ES-I3 (cell line): ENCODE data around the gene ZNF560.
A peak's percentile ranks its signal among the peaks of the same experiment; 100 is the strongest.

ENCODE experiments used
- H3K36me3 ChIP-seq: 2 replicates; pipeline ENCODE4 v1.6.1; 2013; ENCODE audit warnings: mild to moderate bottlenecking, low read length, control low read depth, moderate library complexity; ENCODE audit not compliant: insufficient read depth
- H3K4me1 ChIP-seq: 2 replicates; pipeline ENCODE4 v1.6.1; 2013; ENCODE audit warnings: mild to moderate bottlenecking, control low read depth, low read length; ENCODE audit not compliant: insufficient read depth
- H3K9ac ChIP-seq: 2 replicates; pipeline ENCODE4 v1.6.1; 2013; ENCODE audit warnings: low read depth, mild to moderate bottlenecking, low read length, moderate library complexity
- H3K9me3 ChIP-seq: 2 replicates; pipeline ENCODE4 v1.6.1; 2013; ENCODE audit warnings: mild to moderate bottlenecking, low read length, moderate library complexity; ENCODE audit not compliant: control insufficient read depth, insufficient read depth

The ZNF560 gene

DNA sequence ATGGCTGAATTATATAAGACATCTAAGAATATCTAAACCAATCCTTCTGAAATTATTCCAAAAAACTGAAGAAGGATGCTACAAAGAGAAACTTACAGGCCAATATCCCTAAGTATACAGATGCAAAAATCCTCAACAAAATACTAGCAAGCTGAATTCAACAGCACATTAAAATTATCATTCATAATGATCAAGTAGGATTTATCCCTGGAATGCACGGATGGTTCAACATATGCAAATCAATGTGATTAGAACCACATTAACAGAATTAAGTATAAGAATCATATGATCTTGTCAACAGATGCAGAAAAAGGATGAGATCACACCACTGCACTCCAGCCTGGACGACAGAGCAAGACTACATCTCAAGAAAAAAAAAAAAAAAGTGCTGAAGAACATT lies 13.3 kb downstream of the ZNF560 start:
- no peaks in the 10 kb centered on the region for H3K36me3 ChIP-seq
- no peak overlapping the region for H3K9ac ChIP-seq
- peaks cover 5% of the 10 kb centered on the region; the same call in 1 of the 2 replicates for H3K9me3 ChIP-seq
- H3K4me1 ChIP-seq = no peaks in the 10 kb centered on the region

DNA sequence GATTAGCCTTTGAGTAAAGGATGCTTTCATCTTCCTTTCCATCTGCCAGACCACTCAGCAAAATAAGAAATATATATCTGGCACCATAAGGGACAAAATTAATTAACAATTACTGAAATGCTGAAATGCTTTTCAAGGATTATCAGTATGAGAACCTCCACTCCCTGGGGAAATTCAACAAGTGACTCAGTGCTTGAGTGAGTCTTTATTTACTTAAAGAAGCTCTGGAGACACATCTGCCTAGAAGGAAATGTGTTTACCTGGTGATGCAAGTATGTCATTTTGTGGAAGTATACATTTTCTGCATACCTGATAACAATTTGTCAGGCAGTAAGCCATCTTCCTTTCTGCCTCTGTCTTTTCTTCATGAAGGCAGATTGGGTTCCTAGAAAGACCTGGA lies 23.4 kb downstream of the ZNF560 start:
- Histone ChIP-seq H3K9me3 (no peaks in the 10 kb centered on the region; the same call in 1 of the 2 replicates), H3K9ac (no peak overlapping the region), H3K36me3 (no peaks in the 10 kb centered on the region), H3K4me1 (no peaks in the 10 kb centered on the region)

DNA sequence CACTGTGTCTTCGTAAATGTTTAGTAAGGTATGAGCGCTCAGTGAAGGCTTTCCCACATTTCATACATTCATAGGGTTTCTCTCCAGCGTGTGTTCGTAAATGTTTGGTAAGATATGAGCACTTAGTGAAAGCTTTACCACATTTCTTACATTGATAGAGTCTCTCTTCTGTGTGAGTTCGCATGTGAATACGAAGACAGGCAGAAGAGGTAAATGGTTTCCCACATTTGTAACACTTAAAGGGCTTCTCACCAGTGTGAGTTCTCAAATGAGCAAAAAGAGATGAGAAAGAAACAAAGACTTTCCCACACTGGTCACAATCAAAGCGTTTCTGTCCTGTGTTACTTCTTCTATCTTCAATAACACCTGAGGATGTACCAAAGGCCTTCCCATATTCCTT lies 31.3 kb downstream of the ZNF560 start:
- H3K36me3 ChIP-seq = no peaks in the 10 kb centered on the region
- H3K4me1 ChIP-seq = no peaks in the 10 kb centered on the region
- H3K9me3 ChIP-seq = peaks cover 6% of the 10 kb centered on the region; the same call in 1 of the 2 replicates
- H3K9ac ChIP-seq = no peak overlapping the region

DNA sequence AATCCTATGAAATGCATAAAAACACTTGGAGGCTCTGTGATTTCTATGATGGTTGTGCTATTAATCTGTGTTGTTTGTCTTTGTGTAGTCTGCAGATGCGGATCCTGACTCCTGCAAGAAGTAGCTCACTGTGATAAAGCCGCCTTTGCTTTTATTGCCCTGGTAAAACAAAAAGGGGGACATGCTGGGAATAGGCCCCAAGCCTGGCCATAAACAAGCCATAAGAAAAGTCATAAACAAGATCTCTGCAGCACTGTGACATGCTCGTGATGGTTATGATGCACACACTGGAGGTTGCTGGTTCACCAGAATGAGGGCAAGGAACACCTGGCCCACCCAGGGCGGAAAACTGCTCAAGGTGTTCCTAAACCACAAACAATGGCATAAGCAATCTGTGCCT lies 36.5 kb downstream of the ZNF560 start:
- Histone ChIP-seq H3K36me3 (no peaks in the 10 kb centered on the region; the same call in 1 of the 2 replicates), H3K9me3 (peaks cover 9% of the 10 kb centered on the region; the same call in 1 of the 2 replicates), H3K4me1 (no peaks in the 10 kb centered on the region), H3K9ac (no peak overlapping the region)

DNA sequence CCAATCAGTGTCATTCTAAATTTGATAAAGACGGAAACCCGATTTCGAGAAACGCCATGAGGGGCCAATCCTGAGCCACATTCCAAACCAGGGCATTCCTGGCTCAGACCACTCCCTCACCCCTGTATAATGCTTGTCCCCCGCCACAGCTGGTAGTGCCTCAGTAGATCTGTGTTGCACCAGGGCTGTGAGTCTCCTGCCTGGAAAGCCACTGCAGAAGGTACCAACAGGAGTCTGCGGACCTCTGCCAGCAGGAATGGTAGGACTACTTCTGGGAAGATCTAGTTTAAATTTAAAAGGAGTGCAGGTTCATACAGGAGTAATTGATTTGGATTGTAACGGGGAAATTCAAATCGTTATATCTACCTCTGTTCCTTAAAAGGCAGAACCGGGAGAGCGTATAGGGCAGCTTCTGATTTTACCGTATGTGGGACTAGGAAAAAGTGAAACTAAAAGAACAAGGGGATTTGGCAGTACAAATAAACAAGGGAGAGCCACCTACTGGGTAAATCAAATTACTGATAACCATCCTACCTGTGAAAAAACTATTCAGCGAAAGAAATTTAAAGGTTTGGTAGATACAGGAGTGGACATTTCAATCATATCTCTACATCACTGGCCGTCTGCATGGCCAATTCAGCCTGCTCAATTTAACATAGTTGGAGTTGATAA lies 42.3 kb downstream of the ZNF560 start:
- no peaks in the 10 kb centered on the region for H3K4me1 ChIP-seq
- no peaks in the 10 kb centered on the region for H3K36me3 ChIP-seq
- no peak overlapping the region for H3K9ac ChIP-seq
- 0 out of 2 replicates have a peak, but pooled peaks cover 2% of the 10 kb centered on the region for H3K9me3 ChIP-seq

DNA sequence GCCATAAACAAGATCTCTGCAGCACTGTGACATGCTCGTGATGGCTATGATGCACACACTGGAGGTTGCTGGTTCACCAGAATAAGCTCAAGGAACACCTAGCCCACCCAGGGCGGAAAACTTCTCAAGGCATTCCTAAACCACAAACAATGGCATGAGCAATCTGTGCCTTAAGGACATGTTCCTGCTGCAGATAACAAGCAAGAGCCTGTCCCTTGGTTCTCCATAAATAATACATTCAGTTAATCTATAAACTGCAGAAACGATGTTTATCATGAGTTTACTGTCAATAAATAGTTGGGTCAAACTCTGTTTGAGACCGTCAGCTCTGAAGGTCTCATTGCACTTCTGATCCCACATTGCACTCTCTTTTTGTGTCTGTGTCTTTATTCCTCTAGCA lies 44.5 kb downstream of the ZNF560 start:
- Histone ChIP-seq H3K4me1 (no peaks in the 10 kb centered on the region), H3K9ac (no peak overlapping the region), H3K36me3 (no peaks in the 10 kb centered on the region), H3K9me3 (0 out of 2 replicates have a peak, but pooled peaks cover 1% of the 10 kb centered on the region)

DNA sequence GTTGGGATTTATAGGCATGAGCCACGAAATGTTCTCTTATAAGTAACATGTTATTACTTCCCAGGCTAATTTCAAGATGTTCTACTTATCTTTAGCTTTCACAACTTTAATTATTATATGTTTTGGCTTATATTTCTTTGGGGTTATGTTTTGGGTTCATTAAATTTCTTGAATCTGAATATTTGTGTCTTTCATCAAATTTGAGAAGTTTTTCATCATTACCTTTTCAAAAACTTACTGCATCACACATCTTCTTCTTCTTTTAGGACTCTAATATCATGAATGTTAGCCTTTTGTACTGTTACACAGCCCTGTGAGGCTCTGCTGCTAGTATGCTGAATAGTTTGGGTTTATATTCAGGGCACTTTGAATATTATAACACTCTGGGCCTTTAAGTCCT lies 53.4 kb downstream of the ZNF560 start:
- no peaks in the 10 kb centered on the region for H3K36me3 ChIP-seq
- H3K9me3 ChIP-seq = peaks cover 9% of the 10 kb centered on the region; the same call in 1 of the 2 replicates
- no peak overlapping the region for H3K9ac ChIP-seq
- H3K4me1 ChIP-seq = no peaks in the 10 kb centered on the region

DNA sequence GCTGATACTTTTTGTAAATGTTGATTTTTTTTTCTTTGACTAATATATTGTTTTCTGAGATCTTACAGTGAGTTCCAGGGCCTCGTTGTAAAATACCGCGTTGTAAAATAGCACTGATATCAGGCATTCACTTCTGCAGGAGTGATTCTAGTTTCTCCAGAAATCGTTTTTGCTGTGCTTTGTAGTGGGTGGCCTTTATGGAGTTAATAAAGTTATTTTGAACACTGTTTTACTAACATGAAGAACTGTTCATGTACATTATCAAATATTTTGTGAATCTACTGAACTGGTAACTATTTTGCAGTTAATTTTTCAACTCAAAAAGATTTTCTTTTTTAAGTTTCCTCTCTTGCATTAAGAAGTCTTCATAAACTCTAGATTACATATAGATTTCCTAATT lies 62.1 kb downstream of the ZNF560 start:
- no peak overlapping the region for H3K9ac ChIP-seq
- peaks cover 4% of the 10 kb centered on the region; the same call in 1 of the 2 replicates for H3K9me3 ChIP-seq
- no peaks in the 10 kb centered on the region for H3K4me1 ChIP-seq
- peaks cover 4% of the 10 kb centered on the region; the same call in 1 of the 2 replicates for H3K36me3 ChIP-seq

DNA sequence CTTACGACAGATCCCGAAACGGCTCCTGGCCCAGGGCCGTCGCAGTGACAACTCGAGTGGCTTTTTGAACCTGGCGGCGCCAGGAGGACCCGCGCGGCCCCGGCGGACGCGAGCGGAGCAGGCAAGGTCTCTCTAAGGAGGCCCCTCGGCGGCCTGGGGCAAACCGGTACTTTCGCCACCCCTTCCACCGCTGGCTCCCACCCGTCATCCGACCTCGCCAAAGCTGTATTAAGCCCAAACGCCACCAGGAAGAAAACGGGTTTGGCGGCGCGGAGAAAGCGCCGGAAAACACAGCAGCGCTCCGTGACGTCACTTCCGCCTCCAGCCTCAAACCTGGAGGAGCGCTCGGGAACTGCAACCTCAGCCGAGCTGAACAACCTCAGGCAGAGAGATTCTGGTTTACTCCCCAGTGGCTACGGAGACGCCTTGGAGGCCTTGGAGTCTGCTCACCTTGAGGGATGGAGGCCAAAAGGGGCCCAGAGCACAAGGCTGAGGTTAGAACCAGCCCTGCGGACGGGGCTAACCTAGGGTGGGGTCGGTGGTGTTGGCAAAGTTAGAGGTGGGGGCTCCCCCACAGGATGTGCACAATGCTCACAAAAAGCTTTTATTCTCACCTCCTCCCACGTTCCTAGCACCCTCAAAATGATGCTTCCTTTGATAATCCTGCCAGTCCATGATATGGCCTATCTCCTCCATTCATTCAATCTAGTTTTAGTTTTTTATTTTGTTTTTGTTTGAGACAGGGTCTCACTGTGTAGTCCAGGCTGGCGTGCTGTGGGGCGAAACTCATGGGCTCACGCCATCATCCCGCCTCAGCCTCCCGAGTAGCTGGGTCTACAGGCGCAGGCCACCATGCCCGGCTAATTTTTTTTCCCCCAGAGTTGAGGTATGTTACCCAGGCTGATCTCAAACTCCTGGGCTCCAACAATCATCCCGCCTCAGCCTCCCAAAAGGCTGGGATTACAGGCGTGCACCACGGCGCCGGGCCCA lies 62.8 kb downstream of the ZNF560 start, which contains the start of gene ZNF266:
ZNF266 (minus strand) TSS at position 295 of the 990 bp plus-strand sequence. CDS start 15,484 bp downstream, outside the sequence.
- Histone ChIP-seq H3K9ac (peak within 1 kb of the TSS; percentile 93), H3K4me1 (no peaks in the 10 kb centered on the region), H3K9me3 (peaks cover 4% of the 10 kb centered on the region; the same call in 1 of the 2 replicates), H3K36me3 (peaks cover 4% of the 10 kb centered on the region; the same call in 1 of the 2 replicates)

DNA sequence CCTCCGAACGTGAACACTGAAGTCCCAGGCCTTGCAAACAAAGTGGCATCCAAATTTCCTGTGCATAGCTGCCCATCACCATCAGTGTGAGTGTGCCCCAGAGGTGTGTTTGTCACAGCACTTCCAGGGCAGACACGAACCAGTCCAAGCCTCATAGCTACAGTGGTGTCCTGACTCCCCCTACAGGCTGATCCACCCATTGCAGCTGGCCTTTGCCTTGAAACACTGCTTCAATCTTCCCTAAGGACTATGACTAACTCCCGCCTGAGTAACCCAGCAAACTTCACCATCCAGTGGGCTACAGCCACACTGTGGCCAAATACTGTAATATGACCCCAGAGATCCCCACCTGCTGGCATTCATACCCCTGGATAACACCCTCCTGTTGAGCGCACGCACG lies 66.9 kb downstream of the ZNF560 start:
- H3K4me1 ChIP-seq = no peaks in the 10 kb centered on the region
- peaks cover 4% of the 10 kb centered on the region; the same call in 1 of the 2 replicates for H3K36me3 ChIP-seq
- no peaks in the 10 kb centered on the region for H3K9me3 ChIP-seq
- no peak overlapping the region for H3K9ac ChIP-seq

DNA sequence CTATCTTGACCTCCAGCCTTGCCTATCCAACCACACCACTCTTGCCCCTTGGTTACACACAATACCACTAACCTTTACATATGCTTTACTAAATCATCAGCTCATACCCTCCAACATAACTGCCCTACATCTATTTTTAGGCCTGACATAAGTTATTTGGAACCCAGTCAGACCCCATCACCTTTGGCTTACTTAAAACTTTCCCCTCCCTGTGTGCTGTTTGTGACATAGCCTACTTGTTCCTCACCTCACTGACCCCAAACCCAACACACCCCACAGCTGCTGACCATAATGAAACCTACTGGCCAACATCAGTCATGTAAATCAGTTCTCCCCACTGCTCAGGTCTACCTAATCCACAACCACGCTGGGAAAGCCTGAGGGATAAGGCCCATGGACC lies 68.0 kb downstream of the ZNF560 start:
- Histone ChIP-seq H3K36me3 (peaks cover 4% of the 10 kb centered on the region; the same call in 1 of the 2 replicates), H3K4me1 (no peaks in the 10 kb centered on the region), H3K9me3 (no peaks in the 10 kb centered on the region), H3K9ac (no peak overlapping the region)

DNA sequence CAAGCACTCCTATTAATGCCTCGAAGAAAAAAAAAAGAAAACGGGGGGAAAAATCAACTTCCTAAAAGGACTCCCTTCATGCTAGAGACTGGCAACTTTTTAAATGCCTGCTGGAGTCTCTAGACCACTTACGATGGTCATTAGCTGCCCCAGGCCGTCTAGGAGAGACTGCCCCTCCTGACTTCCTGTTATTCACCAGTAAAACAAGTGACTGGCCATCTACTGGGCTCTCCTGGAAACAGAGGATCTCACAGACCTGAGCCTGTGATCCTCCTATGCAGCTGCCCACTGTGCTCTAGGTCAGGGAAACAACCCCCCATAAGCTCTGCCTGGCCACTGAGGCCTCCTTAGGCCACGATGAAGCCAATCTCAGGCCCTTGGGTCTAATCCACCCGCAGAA lies 70.5 kb downstream of the ZNF560 start:
- Histone ChIP-seq H3K9me3 (no peaks in the 10 kb centered on the region), H3K9ac (no peak overlapping the region), H3K36me3 (peaks cover 4% of the 10 kb centered on the region; the same call in 1 of the 2 replicates)

More for the DNA sequence above, 70.5 kb downstream of the ZNF560 start:
- H3K4me1 ChIP-seq = no peaks in the 10 kb centered on the region
